Spleen (tissue), 11 donors: ENCODE results near the gene BCO1. TPM values are rescaled to one million over a fixed set of nuclear protein-coding genes. Genes with fewer than 3 reads are reported as not detected.

Experiments used
- DNase-seq: peaks from one replicate; pipeline ENCODE4 v3.0.0-alpha.2; 2020
- H3K27ac ChIP-seq, 8 donors: fragments of 200-600 bp; sonication (generic) in 7 of 8; 1 replicate in 4 of 8; 2 replicates in 4 of 8; pipeline versions ENCODE4 v1.5.0 to v1.8.0; 2016 to 2021; ENCODE audit warnings: inconsistent platforms in 4 of 8, mild to moderate bottlenecking in 4 of 8, moderate library complexity in 1 of 8
- H3K27me3 ChIP-seq, 7 donors: fragments of 200-600 bp; sonication (generic) in 6 of 7; replicated peaks in 1 of 7; 1 replicate in 4 of 7; 2 replicates in 3 of 7; pipeline versions ENCODE4 v1.5.0 to v1.8.0; 2016 to 2021; ENCODE audit warnings: inconsistent platforms in 3 of 7, mild to moderate bottlenecking in 1 of 7
- H3K36me3 ChIP-seq, 6 donors: fragments of 200-600 bp; sonication (generic) in 5 of 6; 1 replicate in 4 of 6; 2 replicates in 2 of 6; pipeline versions ENCODE4 v1.5.0 to v1.8.0; 2016 to 2021; ENCODE audit warnings: inconsistent platforms in 2 of 6
- H3K4me1 ChIP-seq, 6 donors: fragments of 200-600 bp; sonication (generic) in 5 of 6; 1 replicate in 3 of 6; 2 replicates in 3 of 6; pipeline versions ENCODE4 v1.5.0 to v1.8.0; 2016 to 2021; ENCODE audit warnings: inconsistent platforms in 3 of 6
- H3K4me3 ChIP-seq, 8 donors: fragments of 200-600 bp; sonication (generic) in 7 of 8; 1 replicate in 4 of 8; 2 replicates in 4 of 8; pipeline versions ENCODE4 v1.5.0 to v1.8.0; 2016 to 2021; ENCODE audit warnings: inconsistent platforms in 4 of 8, mild to moderate bottlenecking in 4 of 8, moderate library complexity in 2 of 8
- H3K9me3 ChIP-seq, 8 donors: fragments of 200-600 bp; sonication (generic) in 7 of 8; 1 replicate in 4 of 8; 2 replicates in 4 of 8; pipeline versions ENCODE4 v1.5.0 to v1.8.0; 2016 to 2021; ENCODE audit warnings: inconsistent platforms in 4 of 8
- POLR2A ChIP-seq, 3 donors: fragments of 450-650 bp; IDR thresholded peaks; one replicate each; pipeline ENCODE4 v1.5.1; 2017; ENCODE audit warnings: antibody characterized with exemption in 3 of 3, mild to moderate bottlenecking in 1 of 3
- POLR2AphosphoS5 ChIP-seq, 3 donors: sonication (generic); formaldehyde crosslinking; IDR thresholded peaks; one replicate each; pipeline ENCODE4 v1.5.1; 2017; ENCODE audit warnings: antibody characterized with exemption in 3 of 3
- WGBS, 5 donors: extraction: QIAGEN DNeasy Blood & Tissue Kit in 3 of 5; methylation state at CpG; one replicate each; pipeline versions ENCODE4 v1.1.5 to v1.1.7; 2013 to 2018; 5-methylcytosine and 5-hydroxymethylcytosine counted together
- intact Hi-C: fragments of 100-400 bp; cut with DNase I; formaldehyde crosslinking; loops from one replicate; pipeline ENCODE4 v1.15.0; 2023; ENCODE audit warnings: low total_unique reads
- polyA plus RNA-seq, 3 donors: library from polyadenylated mRNA; stranded (reverse); fragments of 200-250 nt; gene quantifications; one replicate each; pipeline ENCODE4 v1.2.1, GENCODE V29; 2013
- total RNA-seq, 7 donors: library from RNA; depleted of rRNA in 3 of 7; stranded (reverse); fragments of >200 nt in 3 of 7; fragmentation: NEBNext Ultra II Directional in 4 of 7; extraction: Animal tissue kit (Norgen Biotek cat#: 25700) in 4 of 7; gene quantifications; one replicate each; pipeline versions ENCODE4 v1.1.0 to v1.2.1, GENCODE V29; 2016 to 2021
- TF ChIP-seq, protein P1 (sequence below), 11 experiments: fragments of 200-600 bp in 7 of 11; fragments of 450-650 bp in 4 of 11; sonication (generic) in 4 of 11; IDR thresholded peaks in 8 of 11; conservative IDR thresholded peaks in 3 of 11; 1 replicate in 7 of 11; 2 replicates in 4 of 11; pipeline versions ENCODE4 v1.4.0 to v1.8.0; 2016 to 2021; ENCODE audit warnings: antibody characterized with exemption in 11 of 11, inconsistent platforms in 4 of 11, mild to moderate bottlenecking in 1 of 11
- donor health status: healthy with polysubstance abuse.
- donor health status: DM: no; HTN: no; CAD: no; lungs with moderate emphysema.
- donor health status: DM: no; HTN: no; CAD: no.
- donor health status: Bipolar disorder and iron deficiency.
- donor health status: healthy.
- donor health status: DM: no; HTN: no; CAD: no.
- donor health status: DM: yes; HTN: yes; CAD: no.

Gene BCO1
- total and polyA plus RNA-seq, 10 donors: not detected

- H3K9me3 ChIP-seq: no peaks in the 10 kb centered on the region
- intact Hi-C loops: no loop called here
- no peak overlapping the region for H3K27ac ChIP-seq
- TF ChIP-seq POLR2AphosphoS5 (IDR thresholded peaks at IDR 0.05) (no peak), POLR2A (IDR thresholded peaks at IDR 0.05) (no peak)
- TF ChIP-seq, protein P1, sequence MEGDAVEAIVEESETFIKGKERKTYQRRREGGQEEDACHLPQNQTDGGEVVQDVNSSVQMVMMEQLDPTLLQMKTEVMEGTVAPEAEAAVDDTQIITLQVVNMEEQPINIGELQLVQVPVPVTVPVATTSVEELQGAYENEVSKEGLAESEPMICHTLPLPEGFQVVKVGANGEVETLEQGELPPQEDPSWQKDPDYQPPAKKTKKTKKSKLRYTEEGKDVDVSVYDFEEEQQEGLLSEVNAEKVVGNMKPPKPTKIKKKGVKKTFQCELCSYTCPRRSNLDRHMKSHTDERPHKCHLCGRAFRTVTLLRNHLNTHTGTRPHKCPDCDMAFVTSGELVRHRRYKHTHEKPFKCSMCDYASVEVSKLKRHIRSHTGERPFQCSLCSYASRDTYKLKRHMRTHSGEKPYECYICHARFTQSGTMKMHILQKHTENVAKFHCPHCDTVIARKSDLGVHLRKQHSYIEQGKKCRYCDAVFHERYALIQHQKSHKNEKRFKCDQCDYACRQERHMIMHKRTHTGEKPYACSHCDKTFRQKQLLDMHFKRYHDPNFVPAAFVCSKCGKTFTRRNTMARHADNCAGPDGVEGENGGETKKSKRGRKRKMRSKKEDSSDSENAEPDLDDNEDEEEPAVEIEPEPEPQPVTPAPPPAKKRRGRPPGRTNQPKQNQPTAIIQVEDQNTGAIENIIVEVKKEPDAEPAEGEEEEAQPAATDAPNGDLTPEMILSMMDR (IDR thresholded peaks at IDR 0.05 in 8 of 11, conservative IDR thresholded peaks at IDR 0.05 in 3 of 11): no peak
- no peaks in the 10 kb centered on the region for H3K4me1 ChIP-seq
- H3K4me3 ChIP-seq: no peak overlapping the region
- 81 to 97% (median 92%) methylated on average over 2 of the region's 2 CpGs for WGBS, 5 donors
- H3K27me3 ChIP-seq: peaks cover 0 to 22% (median 0%) of the 10 kb centered on the region in 7 donors
- DNase-seq: no peak
- H3K36me3 ChIP-seq: no peaks in the 10 kb centered on the region
These were observed 21.8 kb upstream of the BCO1 start for GRCh38 chr16:81216706-81217105.

- no peak for DNase-seq
- no peak overlapping the region for H3K27ac ChIP-seq
- intact Hi-C loops: no loop called here
- peaks cover 0 to 9% (median 0%) of the 10 kb centered on the region in 7 donors for H3K27me3 ChIP-seq
- TF ChIP-seq, protein P1 (IDR thresholded peaks at IDR 0.05 in 8 of 11, conservative IDR thresholded peaks at IDR 0.05 in 3 of 11): no peak
- TF ChIP-seq POLR2AphosphoS5 (IDR thresholded peaks at IDR 0.05) (no peak), POLR2A (IDR thresholded peaks at IDR 0.05) (no peak)
- H3K9me3 ChIP-seq: no peaks in the 10 kb centered on the region
- 78 to 89% (median 81%) methylated on average over 9 of the region's 9 CpGs for WGBS, 5 donors
- no peak overlapping the region for H3K4me3 ChIP-seq
- no peaks in the 10 kb centered on the region for H3K36me3 ChIP-seq
- no peaks in the 10 kb centered on the region for H3K4me1 ChIP-seq
These were observed 19.3 kb upstream of the BCO1 start for GRCh38 chr16:81219151-81219550.

GRCh38 chr16:81220349-81220748 lies 18.1 kb upstream of the BCO1 start:
- no peak overlapping the region for H3K27ac ChIP-seq
- intact Hi-C loops: no loop called here
- H3K4me3 ChIP-seq: no peak overlapping the region
- TF ChIP-seq POLR2AphosphoS5 (IDR thresholded peaks at IDR 0.05) (no peak), POLR2A (IDR thresholded peaks at IDR 0.05) (no peak)
- TF ChIP-seq, protein P1 (IDR thresholded peaks at IDR 0.05 in 8 of 11, conservative IDR thresholded peaks at IDR 0.05 in 3 of 11): no peak
- WGBS, 5 donors: 63 to 73% (median 68%) methylated on average over 9 of the region's 9 CpGs
- no peaks in the 10 kb centered on the region for H3K4me1 ChIP-seq
- H3K9me3 ChIP-seq: no peaks in the 10 kb centered on the region
- no peaks in the 10 kb centered on the region for H3K36me3 ChIP-seq
- H3K27me3 ChIP-seq: no peaks in the 10 kb centered on the region
- DNase-seq: no peak

DNA sequence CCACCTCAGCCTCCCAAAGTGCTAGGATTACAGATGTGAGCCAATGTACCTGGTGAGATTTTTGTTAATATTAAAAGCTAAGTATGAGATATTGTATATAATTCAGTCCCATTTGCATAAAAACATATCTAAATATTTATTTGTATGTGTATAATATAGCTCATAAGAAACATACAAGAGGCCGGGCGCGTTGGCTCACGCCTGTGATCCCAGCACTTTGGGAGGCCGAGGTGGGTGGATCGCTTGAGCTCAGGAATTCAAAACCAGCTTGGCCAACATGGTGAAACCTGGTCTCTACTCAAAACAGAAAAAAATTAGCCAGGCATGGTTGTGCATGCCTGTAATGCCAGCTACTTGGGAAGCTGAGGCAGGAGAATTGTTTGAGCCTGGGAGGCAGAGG lies 16.8 kb upstream of the BCO1 start:
- Histone ChIP-seq H3K27ac (no peak overlapping the region), H3K4me3 (no peak overlapping the region), H3K36me3 (no peaks in the 10 kb centered on the region), H3K27me3 (peaks cover 0 to 10% (median 0%) of the 10 kb centered on the region in 7 donors), H3K9me3 (no peaks in the 10 kb centered on the region), H3K4me1 (no peaks in the 10 kb centered on the region)
- 78 to 92% (median 82%) methylated on average over 6 of the region's 6 CpGs for WGBS, 5 donors
- intact Hi-C loops: no loop called here
- DNase-seq: no peak
- no peak for TF ChIP-seq POLR2AphosphoS5 (IDR thresholded peaks at IDR 0.05)
- no peak for TF ChIP-seq POLR2A (IDR thresholded peaks at IDR 0.05)
- TF ChIP-seq, protein P1 (IDR thresholded peaks at IDR 0.05 in 8 of 11, conservative IDR thresholded peaks at IDR 0.05 in 3 of 11): no peak
